ENCODE results near the gene TBC1D1.

Gene TBC1D1

DNA sequence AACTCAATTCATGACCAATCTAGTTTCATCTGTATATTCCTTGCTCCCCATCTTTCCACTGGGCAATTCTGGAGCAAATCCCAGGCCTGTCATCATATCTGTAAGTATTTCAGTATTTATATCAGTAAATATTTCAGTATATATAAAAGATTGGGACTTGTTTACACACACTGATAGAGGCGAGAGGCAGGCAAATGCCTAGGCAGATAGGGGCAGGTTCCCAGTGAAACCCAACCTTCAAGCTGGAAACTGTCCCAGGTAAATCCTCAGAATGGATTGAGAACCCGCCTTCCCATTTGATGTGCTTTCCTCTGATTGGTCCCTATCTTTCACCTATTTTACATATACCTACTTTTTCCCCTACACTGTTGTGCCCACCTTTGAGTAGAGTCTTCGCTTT lies 23.8 kb upstream of the TBC1D1 start:
- Histone ChIP-seq H3K4me3 (ENCODE audit: low read length in 2 of 2) (no peak overlapping the region), H2BK120ac (ENCODE audit: low read depth, low read length) (no peak overlapping the region), H3K27me3 (ENCODE audit: control insufficient read depth in 3 of 3, insufficient read depth in 3 of 3, low read depth in 1 of 3, low read length in 3 of 3) (no peaks in the 10 kb centered on the region), H2AFZ (ENCODE audit: low read length) (no peak overlapping the region), H3K27ac (replicated peaks; ENCODE audit: low read length) (no peak overlapping the region), H2BK5ac (ENCODE audit: low read length) (no peak overlapping the region), H3K9ac (ENCODE audit: low read depth, low read length, poor library complexity) (no peak overlapping the region), H3K18ac (ENCODE audit: low read length) (no peak overlapping the region), H2BK12ac (ENCODE audit: low read length) (no peak overlapping the region), H2BK15ac (ENCODE audit: low read length) (no peak overlapping the region), H3K4me1 (ENCODE audit: control insufficient read depth in 2 of 2, insufficient read depth in 1 of 2, low read depth in 1 of 2, low read length in 2 of 2) (peaks cover 2 to 4% of the 10 kb centered on the region in 2 donors), H3K9me3 (replicated peaks in 1 of 2; ENCODE audit: control insufficient read depth in 2 of 2, insufficient read depth in 1 of 2, low read depth in 1 of 2, low read length in 2 of 2) (peaks cover 0 to 4% of the 10 kb centered on the region in 2 donors), H3K4me2 (ENCODE audit: insufficient read depth, low read length, poor library complexity, severe bottlenecking) (no peak overlapping the region), H3K14ac (ENCODE audit: low read length) (no peak overlapping the region), H4K8ac (ENCODE audit: low read depth, low read length) (no peak overlapping the region), H2AK5ac (ENCODE audit: low read depth, low read length) (no peak overlapping the region), H4K91ac (ENCODE audit: low read depth, low read length, poor library complexity) (no peak overlapping the region), H3K4ac (ENCODE audit: low read length) (no peak overlapping the region), H3K36me3 (replicated peaks in 1 of 2; ENCODE audit: control insufficient read depth in 2 of 2, insufficient read depth in 2 of 2, low read length in 2 of 2) (peaks cover 0 to 1% of the 10 kb centered on the region in 2 donors), H3K23ac (ENCODE audit: low read depth, low read length, poor library complexity) (no peak overlapping the region), H3K79me1 (ENCODE audit: low read depth, low read length) (no peaks in the 10 kb centered on the region)
- no CpG with 5 or more reads among the region's 3 CpGs for WGBS, 2 donors (ENCODE audit: extremely low coverage in 2 of 2, insufficient read length in 2 of 2, insufficient replicate concordance in 1 of 2)
- DNase-seq (ENCODE audit: low spot score) = no peak

GRCh38 chr4:37868238-37868637 lies 22.6 kb upstream of the TBC1D1 start:
- no peak overlapping the region for H3K4me3 ChIP-seq (ENCODE audit: low read length in 2 of 2)
- H3K4ac ChIP-seq (ENCODE audit: low read length) = no peak overlapping the region
- no peaks in the 10 kb centered on the region for H3K36me3 ChIP-seq (replicated peaks in 1 of 2; ENCODE audit: control insufficient read depth in 2 of 2, insufficient read depth in 2 of 2, low read length in 2 of 2)
- H3K27me3 ChIP-seq (ENCODE audit: control insufficient read depth in 3 of 3, insufficient read depth in 3 of 3, low read depth in 1 of 3, low read length in 3 of 3) = no peaks in the 10 kb centered on the region
- H4K91ac ChIP-seq (ENCODE audit: low read depth, low read length, poor library complexity) = no peak overlapping the region
- H3K9ac ChIP-seq (ENCODE audit: low read depth, low read length, poor library complexity) = no peak overlapping the region
- H3K9me3 ChIP-seq (replicated peaks in 1 of 2; ENCODE audit: control insufficient read depth in 2 of 2, insufficient read depth in 1 of 2, low read depth in 1 of 2, low read length in 2 of 2) = peaks cover 0 to 4% of the 10 kb centered on the region in 2 donors
- H3K4me2 ChIP-seq (ENCODE audit: insufficient read depth, low read length, poor library complexity, severe bottlenecking) = no peak overlapping the region
- no peak overlapping the region for H3K14ac ChIP-seq (ENCODE audit: low read length)
- H2BK12ac ChIP-seq (ENCODE audit: low read length) = no peak overlapping the region
- peaks cover 2% of the 10 kb centered on the region in 2 donors for H3K4me1 ChIP-seq (ENCODE audit: control insufficient read depth in 2 of 2, insufficient read depth in 1 of 2, low read depth in 1 of 2, low read length in 2 of 2)
- no peak for DNase-seq (ENCODE audit: low spot score)
- H3K23ac ChIP-seq (ENCODE audit: low read depth, low read length, poor library complexity) = no peak overlapping the region
- H3K27ac ChIP-seq (replicated peaks; ENCODE audit: low read length) = no peak overlapping the region
- no peak overlapping the region for H2BK5ac ChIP-seq (ENCODE audit: low read length)
- H2AK5ac ChIP-seq (ENCODE audit: low read depth, low read length) = no peak overlapping the region
- H3K18ac ChIP-seq (ENCODE audit: low read length) = no peak overlapping the region
- no peak overlapping the region for H2BK120ac ChIP-seq (ENCODE audit: low read depth, low read length)
- H2AFZ ChIP-seq (ENCODE audit: low read length) = no peak overlapping the region
- H4K8ac ChIP-seq (ENCODE audit: low read depth, low read length) = no peak overlapping the region
- no CpG with 5 or more reads among the region's 4 CpGs for whole genome bisulfite sequencing, 2 donors (ENCODE audit: extremely low coverage in 2 of 2, insufficient read length in 2 of 2, insufficient replicate concordance in 1 of 2)
- no peaks in the 10 kb centered on the region for H3K79me1 ChIP-seq (ENCODE audit: low read depth, low read length)
- H2BK15ac ChIP-seq (ENCODE audit: low read length) = no peak overlapping the region

DNA sequence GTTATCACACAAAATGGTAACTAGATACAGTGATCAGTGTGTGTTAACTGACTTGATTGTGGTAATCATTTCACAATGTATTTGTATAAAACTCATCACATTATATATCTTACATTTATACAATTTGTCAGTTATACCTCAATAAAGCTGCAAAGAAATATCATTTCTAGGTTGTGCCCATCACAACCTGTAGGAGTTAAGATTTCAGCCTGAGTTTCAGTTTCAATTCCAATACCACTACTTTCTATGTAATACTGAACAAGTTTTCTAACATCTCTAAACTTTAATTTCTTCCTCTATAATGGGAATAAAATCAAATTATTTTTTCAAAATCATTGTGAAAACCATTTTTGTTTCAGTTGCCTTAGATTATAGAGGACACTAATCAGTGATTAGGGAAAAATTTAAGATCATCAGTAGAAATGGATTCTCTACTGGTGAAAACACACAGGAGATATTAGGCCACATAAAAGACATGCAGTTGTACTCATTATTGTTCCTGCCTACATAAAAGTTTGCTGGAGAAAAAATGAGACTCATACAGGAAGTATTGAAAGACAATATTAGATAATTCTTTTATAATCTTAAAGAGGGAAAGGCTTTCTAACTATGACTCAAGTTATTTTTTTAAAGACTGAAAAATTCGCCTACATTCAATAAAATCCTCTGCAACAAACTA lies 18.4 kb upstream of the TBC1D1 start:
- Histone ChIP-seq H3K27ac (replicated peaks; ENCODE audit: low read length) (no peak overlapping the region), H4K8ac (ENCODE audit: low read depth, low read length) (no peak overlapping the region), H3K14ac (ENCODE audit: low read length) (no peak overlapping the region), H2BK15ac (ENCODE audit: low read length) (no peak overlapping the region), H2BK120ac (ENCODE audit: low read depth, low read length) (no peak overlapping the region), H3K4me2 (ENCODE audit: insufficient read depth, low read length, poor library complexity, severe bottlenecking) (no peak overlapping the region), H3K4me1 (ENCODE audit: control insufficient read depth in 2 of 2, insufficient read depth in 1 of 2, low read depth in 1 of 2, low read length in 2 of 2) (no peaks in the 10 kb centered on the region), H2BK5ac (ENCODE audit: low read length) (no peak overlapping the region), H3K4me3 (ENCODE audit: low read length in 2 of 2) (no peak overlapping the region), H2AFZ (ENCODE audit: low read length) (no peak overlapping the region), H3K79me1 (ENCODE audit: low read depth, low read length) (no peaks in the 10 kb centered on the region), H3K9ac (ENCODE audit: low read depth, low read length, poor library complexity) (no peak overlapping the region), H3K4ac (ENCODE audit: low read length) (no peak overlapping the region), H4K91ac (ENCODE audit: low read depth, low read length, poor library complexity) (no peak overlapping the region), H3K23ac (ENCODE audit: low read depth, low read length, poor library complexity) (no peak overlapping the region), H2AK5ac (ENCODE audit: low read depth, low read length) (no peak overlapping the region), H3K18ac (ENCODE audit: low read length) (no peak overlapping the region), H2BK12ac (ENCODE audit: low read length) (no peak overlapping the region), H3K9me3 (replicated peaks in 1 of 2; ENCODE audit: control insufficient read depth in 2 of 2, insufficient read depth in 1 of 2, low read depth in 1 of 2, low read length in 2 of 2) (peaks cover 0 to 3% of the 10 kb centered on the region in 2 donors), H3K36me3 (replicated peaks in 1 of 2; ENCODE audit: control insufficient read depth in 2 of 2, insufficient read depth in 2 of 2, low read length in 2 of 2) (no peaks in the 10 kb centered on the region), H3K27me3 (ENCODE audit: control insufficient read depth in 3 of 3, insufficient read depth in 3 of 3, low read depth in 1 of 3, low read length in 3 of 3) (no peaks in the 10 kb centered on the region)
- DNase-seq (ENCODE audit: low spot score) = no peak
- WGBS, 2 donors (ENCODE audit: extremely low coverage in 2 of 2, insufficient read length in 2 of 2, insufficient replicate concordance in 1 of 2) = no CpG with 5 or more reads among the region's 1 CpG

DNA sequence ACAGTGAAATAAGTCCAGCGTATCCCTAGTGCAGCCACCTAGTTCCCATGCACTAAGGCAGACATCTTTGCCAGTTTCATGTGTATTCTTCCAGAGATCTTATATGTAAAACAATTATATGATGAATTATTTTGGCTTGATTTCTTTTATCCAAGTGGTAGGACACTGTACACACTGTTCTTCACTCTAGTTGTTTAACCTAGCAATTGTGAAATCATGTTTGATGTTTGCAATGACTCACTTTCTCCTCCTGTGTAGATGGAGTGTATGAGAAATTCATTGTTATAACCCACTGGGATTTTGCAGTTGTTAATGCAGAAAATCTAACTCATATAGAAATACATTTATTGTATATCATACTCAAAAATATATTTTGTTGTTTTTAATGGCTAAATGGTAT lies 17.5 kb upstream of the TBC1D1 start:
- Histone ChIP-seq H3K4me1 (ENCODE audit: control insufficient read depth in 2 of 2, insufficient read depth in 1 of 2, low read depth in 1 of 2, low read length in 2 of 2) (no peaks in the 10 kb centered on the region), H2AFZ (ENCODE audit: low read length) (no peak overlapping the region), H2BK15ac (ENCODE audit: low read length) (no peak overlapping the region), H3K14ac (ENCODE audit: low read length) (no peak overlapping the region), H3K18ac (ENCODE audit: low read length) (no peak overlapping the region), H3K4me2 (ENCODE audit: insufficient read depth, low read length, poor library complexity, severe bottlenecking) (no peak overlapping the region), H3K9me3 (replicated peaks in 1 of 2; ENCODE audit: control insufficient read depth in 2 of 2, insufficient read depth in 1 of 2, low read depth in 1 of 2, low read length in 2 of 2) (no peaks in the 10 kb centered on the region), H4K8ac (ENCODE audit: low read depth, low read length) (no peak overlapping the region), H3K9ac (ENCODE audit: low read depth, low read length, poor library complexity) (no peak overlapping the region), H3K27ac (replicated peaks; ENCODE audit: low read length) (no peak overlapping the region), H2AK5ac (ENCODE audit: low read depth, low read length) (no peak overlapping the region), H2BK12ac (ENCODE audit: low read length) (no peak overlapping the region), H3K79me1 (ENCODE audit: low read depth, low read length) (no peaks in the 10 kb centered on the region), H3K23ac (ENCODE audit: low read depth, low read length, poor library complexity) (no peak overlapping the region), H3K27me3 (ENCODE audit: control insufficient read depth in 3 of 3, insufficient read depth in 3 of 3, low read depth in 1 of 3, low read length in 3 of 3) (no peaks in the 10 kb centered on the region), H3K4ac (ENCODE audit: low read length) (no peak overlapping the region), H2BK120ac (ENCODE audit: low read depth, low read length) (no peak overlapping the region), H3K4me3 (ENCODE audit: low read length in 2 of 2) (no peak overlapping the region), H3K36me3 (replicated peaks in 1 of 2; ENCODE audit: control insufficient read depth in 2 of 2, insufficient read depth in 2 of 2, low read length in 2 of 2) (no peaks in the 10 kb centered on the region), H2BK5ac (ENCODE audit: low read length) (no peak overlapping the region), H4K91ac (ENCODE audit: low read depth, low read length, poor library complexity) (no peak overlapping the region)
- WGBS, 2 donors (ENCODE audit: extremely low coverage in 2 of 2, insufficient read length in 2 of 2, insufficient replicate concordance in 1 of 2) = no CpG with 5 or more reads among the region's 1 CpG
- no peak for DNase-seq (ENCODE audit: low spot score)

All from neuronal stem cell (in vitro differentiated cells).